Astrocyte of the hippocampus (primary cell): ENCODE results near the gene DENND6A.

Experiments used
- DNase-seq: peaks from one replicate; pipeline ENCODE4 v3.0.0; 2011; ENCODE audit warnings: low read depth, low spot score

DENND6A gene

GRCh38 chr3:57575966-57576626 is 116.8 kb downstream of the DENND6A start:
- DNase-seq, result no peak
